Tibial nerve (tissue), 4 donors: Measurements from ENCODE around the gene MAST1. TPM values are rescaled to one million over a fixed set of nuclear protein-coding genes. Genes with fewer than 3 reads are reported as not detected.

Experiments used
- DNase-seq, 2 donors: peaks; one replicate each; pipeline ENCODE4 v3.0.0-alpha.2; 2019; ENCODE audit warnings: low spot score in 2 of 2
- H3K27ac ChIP-seq, 4 donors: fragments of 200-600 bp; sonication (generic) in 3 of 4; one replicate each; pipeline ENCODE4 v1.5.1; 2017 to 2019; ENCODE audit warnings: mild to moderate bottlenecking in 1 of 4
- H3K27me3 ChIP-seq, 2 donors: fragments of 200-600 bp; sonication (generic) in 1 of 2; one replicate each; pipeline versions ENCODE4 v1.5.1 to v1.6.0; 2017 to 2019
- H3K36me3 ChIP-seq, 3 donors: fragments of 200-600 bp; sonication (generic); one replicate each; pipeline ENCODE4 v1.5.1; 2018 to 2019
- H3K4me1 ChIP-seq, 4 donors: fragments of 200-600 bp; sonication (generic) in 3 of 4; one replicate each; pipeline ENCODE4 v1.5.1; 2017 to 2019
- H3K4me3 ChIP-seq, 4 donors: fragments of 200-600 bp; sonication (generic) in 3 of 4; one replicate each; pipeline ENCODE4 v1.5.1; 2017 to 2019; ENCODE audit warnings: mild to moderate bottlenecking in 1 of 4, moderate library complexity in 1 of 4
- H3K9me3 ChIP-seq, 4 donors: fragments of 200-600 bp; sonication (generic) in 3 of 4; one replicate each; pipeline ENCODE4 v1.5.1; 2017 to 2019
- EP300 ChIP-seq, 2 donors: sonication (generic); formaldehyde crosslinking; IDR thresholded peaks; one replicate each; pipeline ENCODE4 v1.6.1; 2017; ENCODE audit warnings: antibody characterized with exemption in 2 of 2, mild to moderate bottlenecking in 1 of 2
- POLR2A ChIP-seq, 2 donors: fragments of 450-650 bp; IDR thresholded peaks; one replicate each; pipeline ENCODE4 v1.6.1; 2017; ENCODE audit warnings: antibody characterized with exemption in 2 of 2, mild to moderate bottlenecking in 2 of 2, moderate library complexity in 2 of 2
- WGBS, 2 donors: methylation state at CpG; one replicate each; pipeline ENCODE4 v1.1.5; 2018; 5-methylcytosine and 5-hydroxymethylcytosine counted together
- total RNA-seq, 4 donors: library from RNA; depleted of rRNA; stranded (reverse); fragments of >200 nt; gene quantifications; one replicate each; pipeline ENCODE4 v1.1.0, GENCODE V29; 2016
- TF ChIP-seq, protein P1 (sequence below), 5 experiments: fragments of 200-600 bp in 3 of 5; fragments of 450-650 bp in 2 of 5; sonication (generic) in 3 of 5; IDR thresholded peaks; one replicate each; pipeline ENCODE4 v1.5.1; 2016 to 2019; ENCODE audit warnings: antibody characterized with exemption in 5 of 5, mild to moderate bottlenecking in 3 of 5, moderate library complexity in 2 of 5

The MAST1 gene
- total RNA-seq, 4 donors from 2014 or later, result not detected

DNA sequence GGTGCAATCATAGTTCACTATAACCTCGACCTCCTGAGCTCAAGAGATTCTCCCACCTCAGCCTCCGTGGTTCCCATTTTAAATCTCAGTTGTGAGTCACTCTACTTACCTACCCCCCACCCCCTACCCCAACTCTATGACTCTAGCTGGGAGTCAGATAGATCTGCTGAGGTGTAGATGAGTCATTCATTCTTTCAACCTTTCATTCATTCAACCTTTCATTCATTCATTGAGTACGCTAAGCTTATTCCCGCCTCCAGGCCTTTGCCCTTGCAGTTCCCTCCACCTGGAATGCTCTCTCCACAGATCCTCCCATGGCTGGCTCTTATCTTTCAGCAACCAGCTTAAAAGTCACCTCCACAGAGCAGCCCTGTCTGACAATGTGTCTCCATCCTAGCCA, 1.1 kb upstream of the MAST1 start:
- peaks cover 0 to 54% (median 19%) of the 10 kb centered on the region in 4 donors for H3K4me1 ChIP-seq
- no peak overlapping the region for H3K27ac ChIP-seq
- H3K36me3 ChIP-seq, result no peaks in the 10 kb centered on the region
- no peak for DNase-seq
- no peak overlapping the region for H3K4me3 ChIP-seq
- H3K9me3 ChIP-seq, result no peaks in the 10 kb centered on the region
- no peak for TF ChIP-seq EP300 (IDR thresholded peaks at IDR 0.05)
- TF ChIP-seq POLR2A (IDR thresholded peaks at IDR 0.05), result no peak
- TF ChIP-seq, protein P1, sequence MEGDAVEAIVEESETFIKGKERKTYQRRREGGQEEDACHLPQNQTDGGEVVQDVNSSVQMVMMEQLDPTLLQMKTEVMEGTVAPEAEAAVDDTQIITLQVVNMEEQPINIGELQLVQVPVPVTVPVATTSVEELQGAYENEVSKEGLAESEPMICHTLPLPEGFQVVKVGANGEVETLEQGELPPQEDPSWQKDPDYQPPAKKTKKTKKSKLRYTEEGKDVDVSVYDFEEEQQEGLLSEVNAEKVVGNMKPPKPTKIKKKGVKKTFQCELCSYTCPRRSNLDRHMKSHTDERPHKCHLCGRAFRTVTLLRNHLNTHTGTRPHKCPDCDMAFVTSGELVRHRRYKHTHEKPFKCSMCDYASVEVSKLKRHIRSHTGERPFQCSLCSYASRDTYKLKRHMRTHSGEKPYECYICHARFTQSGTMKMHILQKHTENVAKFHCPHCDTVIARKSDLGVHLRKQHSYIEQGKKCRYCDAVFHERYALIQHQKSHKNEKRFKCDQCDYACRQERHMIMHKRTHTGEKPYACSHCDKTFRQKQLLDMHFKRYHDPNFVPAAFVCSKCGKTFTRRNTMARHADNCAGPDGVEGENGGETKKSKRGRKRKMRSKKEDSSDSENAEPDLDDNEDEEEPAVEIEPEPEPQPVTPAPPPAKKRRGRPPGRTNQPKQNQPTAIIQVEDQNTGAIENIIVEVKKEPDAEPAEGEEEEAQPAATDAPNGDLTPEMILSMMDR (IDR thresholded peaks at IDR 0.05), result no peak
- H3K27me3 ChIP-seq, result peaks cover 0 to 97% of the 10 kb centered on the region in 2 donors
- WGBS, 2 donors, result 79 to 82% methylated on average over 4 of the region's 4 CpGs

DNA sequence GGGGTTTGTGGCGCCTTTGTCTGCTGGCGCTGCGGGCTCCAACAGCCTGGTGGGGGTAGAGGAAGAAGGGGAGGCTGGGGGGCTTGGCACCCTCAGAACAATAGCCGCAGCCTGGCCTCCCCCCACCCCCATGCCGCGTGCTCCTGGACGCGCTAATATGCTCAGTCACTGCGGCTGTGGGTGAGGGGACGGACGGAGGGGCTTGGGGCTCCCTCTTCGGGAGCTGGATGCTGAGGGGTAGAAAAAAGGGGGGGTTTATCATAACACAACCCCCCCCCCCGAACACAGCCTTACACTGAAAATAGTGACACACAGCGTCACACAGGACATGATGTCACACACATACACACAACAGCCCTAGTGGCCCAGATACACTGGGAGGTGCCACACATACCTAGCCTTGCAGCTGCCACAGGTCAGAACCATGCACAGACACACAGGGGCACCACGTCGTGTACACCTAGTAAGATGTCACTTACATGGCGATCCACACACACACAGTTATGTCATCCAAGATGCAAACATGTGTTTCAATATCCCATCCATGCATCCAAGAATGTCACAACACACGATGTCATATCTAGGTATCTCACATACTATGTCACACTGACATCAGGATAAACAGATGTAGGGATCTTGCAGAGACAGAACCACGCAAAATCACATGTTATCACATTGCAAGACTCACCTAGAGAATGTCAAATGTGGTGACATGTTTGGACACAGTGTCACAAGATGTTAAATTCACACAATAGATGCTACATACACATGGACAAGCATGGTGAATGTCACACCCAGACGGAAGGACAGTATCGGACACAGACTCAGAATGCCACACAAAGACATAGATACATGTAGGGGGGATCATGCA, 806 bp downstream of the MAST1 start:
- Histone ChIP-seq H3K36me3 (no peaks in the 10 kb centered on the region), H3K4me1 (peaks cover 0 to 35% (median 12%) of the 10 kb centered on the region in 4 donors), H3K27me3 (peaks cover 0 to 99% of the 10 kb centered on the region in 2 donors), H3K9me3 (no peaks in the 10 kb centered on the region), H3K27ac (no peak overlapping the region), H3K4me3 (no peak overlapping the region)
- WGBS, 2 donors, result 24 to 27% methylated on average over 18 to 21 of the region's 21 CpGs
- DNase-seq, result no peak
- no peak for TF ChIP-seq POLR2A (IDR thresholded peaks at IDR 0.05)
- TF ChIP-seq EP300 (IDR thresholded peaks at IDR 0.05), result no peak
- TF ChIP-seq, protein P1 (IDR thresholded peaks at IDR 0.05), result no peak

DNA sequence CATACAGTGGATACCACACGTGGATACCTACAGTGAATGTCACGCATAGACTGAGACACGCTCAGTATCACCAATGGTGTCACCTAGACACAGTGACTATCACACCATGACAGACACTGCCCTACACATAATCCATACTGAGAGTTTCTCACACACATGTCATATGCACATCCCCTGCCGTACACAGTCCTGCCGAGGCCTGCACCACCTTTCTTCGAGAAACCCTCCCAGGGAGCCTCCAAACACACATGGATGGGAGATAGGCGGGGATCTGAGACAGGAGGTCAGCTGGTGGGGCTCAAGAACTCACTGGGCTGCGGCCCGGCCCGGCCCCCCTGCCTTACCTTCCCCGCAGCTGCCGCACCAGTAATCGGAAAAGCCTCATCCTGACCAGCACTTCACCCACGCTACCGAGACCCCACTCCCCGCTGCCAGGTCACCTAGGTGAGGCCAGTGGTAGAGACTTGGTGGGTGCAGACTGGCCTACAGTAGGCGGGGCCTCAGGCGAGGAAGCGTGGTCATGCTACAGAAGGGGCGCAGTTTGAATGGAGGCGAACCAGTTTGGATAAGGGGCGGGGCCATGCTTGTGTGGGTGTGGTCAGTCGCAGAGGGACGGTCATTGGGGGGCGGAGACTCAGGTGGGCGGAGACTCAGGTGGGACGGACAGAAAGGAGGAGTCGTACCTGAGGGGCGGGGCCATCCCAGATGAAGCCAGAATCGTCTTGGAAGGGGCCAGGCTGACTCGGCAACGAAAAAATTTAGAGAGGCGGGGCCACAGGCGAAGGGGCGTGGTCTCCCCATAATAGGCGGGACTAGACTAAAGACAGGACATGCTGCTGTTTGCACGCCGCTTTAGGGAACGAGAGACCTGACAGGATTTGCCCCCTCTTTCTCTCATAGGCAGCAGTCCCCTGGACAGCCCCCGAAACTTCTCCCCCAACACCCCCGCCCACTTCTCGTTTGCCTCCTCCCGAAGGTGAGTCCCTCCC, 2.1 kb downstream of the MAST1 start:
- Histone ChIP-seq H3K27me3 (peaks cover 0 to 99% of the 10 kb centered on the region in 2 donors), H3K27ac (no peak overlapping the region), H3K36me3 (no peaks in the 10 kb centered on the region), H3K4me3 (no peak overlapping the region), H3K4me1 (peaks cover 0 to 24% (median 8%) of the 10 kb centered on the region in 4 donors), H3K9me3 (no peaks in the 10 kb centered on the region)
- WGBS, 2 donors, result 24 to 28% methylated on average over 39 to 40 of the region's 43 CpGs
- no peak for DNase-seq
- TF ChIP-seq EP300 (IDR thresholded peaks at IDR 0.05) (no peak), POLR2A (IDR thresholded peaks at IDR 0.05) (no peak)
- TF ChIP-seq, protein P1 (IDR thresholded peaks at IDR 0.05), result no peak

DNA sequence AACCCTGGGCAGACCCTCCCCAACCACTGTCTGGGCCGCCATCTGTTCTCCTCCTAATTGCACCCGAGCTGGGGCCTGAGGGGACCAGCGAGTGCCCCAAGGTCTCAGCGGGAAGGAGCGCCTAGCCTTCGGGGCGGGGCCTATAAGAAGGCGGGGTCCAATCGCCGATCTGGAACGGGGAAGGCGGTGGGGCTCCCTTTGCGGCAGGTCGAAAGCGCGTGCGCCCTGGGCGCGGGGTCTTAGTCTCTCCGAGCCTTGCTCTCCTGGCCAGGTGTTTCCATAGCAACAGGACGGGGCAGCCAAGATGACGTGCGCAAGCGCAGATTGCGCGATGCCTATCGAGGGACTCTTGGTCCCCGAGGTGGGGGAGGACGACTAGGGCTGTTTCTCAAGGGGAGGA, 2.8 kb downstream of the MAST1 start:
- H3K4me1 ChIP-seq, result peaks cover 0 to 23% (median 8%) of the 10 kb centered on the region in 4 donors
- DNase-seq, result no peak
- H3K27ac ChIP-seq, result no peak overlapping the region
- no peaks in the 10 kb centered on the region for H3K9me3 ChIP-seq
- WGBS, 2 donors, result 3 to 4% methylated on average over 27 to 29 of the region's 29 CpGs
- TF ChIP-seq EP300 (IDR thresholded peaks at IDR 0.05) (no peak), POLR2A (IDR thresholded peaks at IDR 0.05) (no peak)
- TF ChIP-seq, protein P1 (IDR thresholded peaks at IDR 0.05), result no peak
- H3K4me3 ChIP-seq, result no peak overlapping the region
- peaks cover 0 to 96% of the 10 kb centered on the region in 2 donors for H3K27me3 ChIP-seq
- H3K36me3 ChIP-seq, result no peaks in the 10 kb centered on the region
